Measurements from ENCODE around the gene MTAP. TPM values are rescaled to one million over a fixed set of nuclear protein-coding genes. Genes with fewer than 3 reads are reported as not detected.

Gene MTAP
- total RNA-seq, 1 experiment from 2014 or later: 102 TPM

DNA sequence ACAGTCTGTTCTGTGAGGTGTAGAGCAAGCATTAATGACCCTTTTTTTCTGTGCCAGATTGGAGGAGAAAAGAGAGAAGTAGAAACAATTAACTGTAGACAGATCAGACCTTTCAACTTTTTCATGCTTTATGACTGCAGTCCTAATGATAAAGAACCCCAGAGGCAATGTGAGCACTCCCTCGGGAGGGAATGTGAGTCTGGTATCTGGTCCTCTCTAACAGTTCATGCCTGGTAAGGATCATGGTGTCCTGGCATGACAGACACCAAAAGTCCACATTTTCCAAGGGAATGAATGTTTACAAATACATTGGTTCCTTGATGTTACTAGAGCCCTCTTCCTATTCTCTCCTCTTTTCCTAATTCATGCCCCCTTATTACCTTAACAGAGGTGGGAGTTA is 70.3 kb downstream of the MTAP start:
- no peak for DNase-seq
- H2BK20ac ChIP-seq (ENCODE audit: low read depth, low read length, poor library complexity, severe bottlenecking): no peak overlapping the region
- no peaks in the 10 kb centered on the region; the same call in 1 of the 2 replicates for H3K79me2 ChIP-seq (ENCODE audit: insufficient read depth, low read length)
- no peak overlapping the region for H4K8ac ChIP-seq (replicated peaks; ENCODE audit: insufficient read length, low read depth, low read length)
- H3K23ac ChIP-seq (ENCODE audit: insufficient read length, low read depth, low read length): no peak overlapping the region
- no peak overlapping the region for H3K4me2 ChIP-seq (ENCODE audit: insufficient read depth, insufficient read length, low read length)
- no peak overlapping the region for H3T11ph ChIP-seq (ENCODE audit: low read length)
- no peaks in the 10 kb centered on the region for H3K9me3 ChIP-seq (ENCODE audit: control insufficient read depth, low read depth, low read length)
- H3K27ac ChIP-seq (ENCODE audit: insufficient read length, low read depth, low read length): no peak overlapping the region
- no peaks in the 10 kb centered on the region for H3K27me3 ChIP-seq (ENCODE audit: insufficient read depth, low read length)
- H2BK12ac ChIP-seq (ENCODE audit: insufficient read length, low read depth, low read length): no peak overlapping the region
- H3K4ac ChIP-seq (ENCODE audit: low read depth, low read length): no peak overlapping the region
- H4K91ac ChIP-seq (ENCODE audit: insufficient read length, low read depth, low read length): no peak overlapping the region
- H2BK5ac ChIP-seq (ENCODE audit: insufficient read length, low read length): no peak overlapping the region
- Mint-ChIP-seq H3K4me3 (no peak overlapping the region), H3K27me3 (ENCODE audit: low read depth) (no peaks in the 10 kb centered on the region), H3K4me1 (no peaks in the 10 kb centered on the region), H3K27ac (no peak overlapping the region), H3K36me3 (ENCODE audit: insufficient read depth in 1 of 3, low read depth in 3 of 3) (peaks cover 13 to 25% (median 20%) of the 10 kb centered on the region in 3 experiments), H3K9me3 (peaks cover 0 to 4% of the 10 kb centered on the region in 2 experiments; a peak in 1 of 5 replicates)
- no peak overlapping the region for H2BK120ac ChIP-seq (ENCODE audit: low read depth, low read length, poor library complexity, severe bottlenecking)
- H4K5ac ChIP-seq (ENCODE audit: insufficient read length, low read depth, low read length): no peak overlapping the region
- no CpG with 5 or more reads among the region's 1 CpG for WGBS (ENCODE audit: extremely low coverage, insufficient read length, low lambda C conversion rate)
- no peaks in the 10 kb centered on the region for H3K79me1 ChIP-seq (ENCODE audit: insufficient read depth, low read depth, low read length, poor library complexity, severe bottlenecking)
- H3K23me2 ChIP-seq (ENCODE audit: insufficient read length, low read depth, low read length, poor library complexity, severe bottlenecking): no peaks in the 10 kb centered on the region
- H2BK15ac ChIP-seq (ENCODE audit: low read depth, low read length): no peak overlapping the region
- no peak overlapping the region for H2AK5ac ChIP-seq (ENCODE audit: insufficient read length, low read length)
- no peak overlapping the region for H3K9ac ChIP-seq (ENCODE audit: extremely low read depth, insufficient read length, low read length)
- no peaks in the 10 kb centered on the region for H3K4me1 ChIP-seq (ENCODE audit: insufficient read depth, low read length)
- H3K18ac ChIP-seq (ENCODE audit: insufficient read length, low read depth, low read length): no peak overlapping the region
- no peak overlapping the region for H3K14ac ChIP-seq (ENCODE audit: insufficient read depth, low read length)
- no peaks in the 10 kb centered on the region for H4K20me1 ChIP-seq (ENCODE audit: control insufficient read depth, insufficient read depth, insufficient read length)
- TF ChIP-seq, protein P1, sequence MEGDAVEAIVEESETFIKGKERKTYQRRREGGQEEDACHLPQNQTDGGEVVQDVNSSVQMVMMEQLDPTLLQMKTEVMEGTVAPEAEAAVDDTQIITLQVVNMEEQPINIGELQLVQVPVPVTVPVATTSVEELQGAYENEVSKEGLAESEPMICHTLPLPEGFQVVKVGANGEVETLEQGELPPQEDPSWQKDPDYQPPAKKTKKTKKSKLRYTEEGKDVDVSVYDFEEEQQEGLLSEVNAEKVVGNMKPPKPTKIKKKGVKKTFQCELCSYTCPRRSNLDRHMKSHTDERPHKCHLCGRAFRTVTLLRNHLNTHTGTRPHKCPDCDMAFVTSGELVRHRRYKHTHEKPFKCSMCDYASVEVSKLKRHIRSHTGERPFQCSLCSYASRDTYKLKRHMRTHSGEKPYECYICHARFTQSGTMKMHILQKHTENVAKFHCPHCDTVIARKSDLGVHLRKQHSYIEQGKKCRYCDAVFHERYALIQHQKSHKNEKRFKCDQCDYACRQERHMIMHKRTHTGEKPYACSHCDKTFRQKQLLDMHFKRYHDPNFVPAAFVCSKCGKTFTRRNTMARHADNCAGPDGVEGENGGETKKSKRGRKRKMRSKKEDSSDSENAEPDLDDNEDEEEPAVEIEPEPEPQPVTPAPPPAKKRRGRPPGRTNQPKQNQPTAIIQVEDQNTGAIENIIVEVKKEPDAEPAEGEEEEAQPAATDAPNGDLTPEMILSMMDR (conservative IDR thresholded peaks at IDR 0.05): no peak
- H3K56ac ChIP-seq (ENCODE audit: insufficient read length, low read depth, low read length): no peak overlapping the region
- no peak overlapping the region for H2AFZ ChIP-seq (ENCODE audit: low read length)

All from H9 (cell line).